Measurements from ENCODE around the gene PREP. TPM values are rescaled to one million over a fixed set of nuclear protein-coding genes. Genes with fewer than 3 reads are reported as not detected.
"Not testable (repeated sequence)": the region's sequence is repeated elsewhere in the genome, so short reads cannot be mapped to it uniquely, and the experiment has no call there.

Gene PREP
- total RNA-seq, 1 donor from 2014 or later = 14.0 TPM

- DNase-seq (ENCODE audit: low spot score) (no peak), ATAC-seq (no peak)
Measured at GRCh38 chr6:105348897-105349296, 54.0 kb downstream of the PREP start.

GRCh38 chr6:105346052-105346451 lies 56.8 kb downstream of the PREP start:
- no peak for ATAC-seq
- DNase-seq (ENCODE audit: low spot score) = no peak

DNA sequence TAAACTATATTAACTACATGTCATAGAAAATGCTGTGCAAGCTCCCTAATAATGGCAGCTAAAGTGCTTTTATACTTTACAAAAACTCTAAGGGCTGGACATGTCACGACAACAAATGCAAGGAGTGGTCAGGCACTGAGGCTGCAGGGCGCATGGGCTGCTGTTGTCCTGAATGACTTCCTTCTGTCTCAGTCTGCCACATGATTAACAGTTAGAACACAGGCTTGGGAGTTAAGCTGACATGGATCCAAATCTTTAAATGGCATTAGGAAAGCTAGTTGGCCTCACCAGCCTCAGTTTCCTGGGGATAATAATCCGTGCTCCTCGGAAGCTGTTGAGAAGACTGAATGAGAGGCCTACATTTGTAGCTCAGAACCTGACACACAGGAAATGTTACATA lies 57.4 kb downstream of the PREP start:
- ATAC-seq (no peak), DNase-seq (ENCODE audit: low spot score) (no peak)

GRCh38 chr6:105344881-105345370 lies 58.0 kb downstream of the PREP start:
- DNase-seq (ENCODE audit: low spot score) = no peak

GRCh38 chr6:105338350-105338983 lies 64.4 kb downstream of the PREP start:
- not testable (repeated sequence) for ATAC-seq; DNase-seq (ENCODE audit: low spot score)

More at GRCh38 chr6:105344881-105345370, 58.0 kb downstream of the PREP start:
- ATAC-seq = no peak

DNA sequence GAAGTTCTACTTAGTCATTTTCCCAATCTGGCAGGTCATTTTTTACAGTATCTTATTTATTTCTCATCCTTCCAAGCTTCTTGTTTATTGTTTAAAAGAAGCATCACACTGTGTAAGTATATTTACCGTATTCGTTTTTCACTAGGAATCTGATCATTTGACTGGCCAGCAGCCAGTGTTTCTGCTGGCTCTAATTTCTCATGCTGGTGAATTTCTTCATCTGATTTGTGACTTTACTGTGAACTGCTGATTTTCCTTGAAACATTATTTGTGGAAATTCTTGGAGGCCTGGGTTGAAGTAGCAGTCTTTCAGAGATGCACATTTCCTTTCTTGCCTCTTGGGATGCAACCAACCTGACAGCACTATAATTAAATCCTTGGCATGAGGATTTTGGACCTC lies 65.9 kb downstream of the PREP start:
- ATAC-seq (no peak), DNase-seq (ENCODE audit: low spot score) (no peak)

- no peak for ATAC-seq
- no peak for DNase-seq (ENCODE audit: low spot score)
Measured at GRCh38 chr6:105332576-105332975, 70.3 kb downstream of the PREP start.

- ATAC-seq = no peak
- no peak for DNase-seq (ENCODE audit: low spot score)
Measured at GRCh38 chr6:105331927-105332326, 71.0 kb downstream of the PREP start.

DNA sequence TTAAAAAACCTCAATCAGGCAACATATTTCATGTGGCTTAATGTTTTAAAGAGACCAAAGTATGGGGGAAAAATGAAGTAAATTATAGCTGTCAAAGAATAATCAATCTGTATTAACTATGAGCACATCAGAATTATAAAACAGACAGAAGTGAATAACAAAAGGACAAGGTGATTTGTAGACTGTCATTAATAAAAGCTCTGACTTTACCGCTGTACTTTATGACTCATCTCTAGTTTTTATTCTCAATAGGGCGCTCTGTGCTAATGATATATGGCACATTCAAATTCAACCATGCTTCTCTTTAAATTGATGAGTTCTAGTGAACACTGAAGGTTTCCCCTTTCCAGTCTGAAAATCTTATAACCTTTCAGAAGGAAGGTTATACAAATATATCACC lies 72.0 kb downstream of the PREP start:
- ATAC-seq (no peak), DNase-seq (ENCODE audit: low spot score) (no peak)

GRCh38 chr6:105330364-105330763 lies 72.5 kb downstream of the PREP start:
- no peak for ATAC-seq
- no peak for DNase-seq (ENCODE audit: low spot score)

DNA sequence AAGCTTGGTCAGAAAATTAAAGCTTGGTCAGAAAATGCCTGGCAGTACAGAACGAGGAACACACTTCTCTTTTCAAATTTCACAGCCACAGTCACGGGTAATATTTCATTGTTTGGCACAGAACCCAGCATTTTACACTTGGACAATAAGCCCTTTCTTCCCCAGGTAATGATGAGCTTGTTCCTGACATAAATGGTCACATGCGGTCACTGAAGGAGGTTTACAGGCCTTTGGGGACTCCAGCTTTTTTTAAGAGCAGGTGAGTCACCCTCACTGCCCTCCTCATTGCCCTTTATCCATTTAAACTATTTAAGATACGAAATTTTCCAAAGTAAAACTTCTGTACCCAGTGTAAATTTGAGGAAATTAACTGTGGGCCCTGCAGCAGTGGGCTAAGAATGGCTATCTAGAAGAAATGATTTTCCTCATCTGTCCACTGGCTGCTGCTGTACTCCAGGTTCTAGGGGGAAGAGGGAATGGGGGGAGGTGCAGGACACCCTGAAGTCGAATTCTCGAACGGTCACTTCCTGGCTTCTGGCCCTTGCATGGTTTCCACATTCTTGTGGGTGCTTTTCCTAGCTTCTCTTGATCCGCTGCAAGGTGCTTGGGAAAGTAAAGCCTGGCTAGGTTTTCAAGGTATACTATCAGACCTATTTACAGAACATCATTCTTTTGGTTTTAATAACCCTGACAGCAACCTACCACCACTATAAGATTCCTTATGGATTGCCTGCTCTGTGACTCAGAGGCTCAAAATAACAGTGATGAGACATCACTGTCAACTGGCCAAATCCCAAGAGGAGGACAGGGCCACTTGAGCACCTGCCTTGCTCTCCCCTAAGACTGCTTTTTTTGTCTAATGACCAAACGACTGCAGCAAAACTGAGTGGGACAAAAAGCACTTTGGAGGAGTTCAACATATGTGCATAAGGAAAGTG lies 75.8 kb downstream of the PREP start:
- no peak for ATAC-seq
- DNase-seq (ENCODE audit: low spot score) = no peak

DNA sequence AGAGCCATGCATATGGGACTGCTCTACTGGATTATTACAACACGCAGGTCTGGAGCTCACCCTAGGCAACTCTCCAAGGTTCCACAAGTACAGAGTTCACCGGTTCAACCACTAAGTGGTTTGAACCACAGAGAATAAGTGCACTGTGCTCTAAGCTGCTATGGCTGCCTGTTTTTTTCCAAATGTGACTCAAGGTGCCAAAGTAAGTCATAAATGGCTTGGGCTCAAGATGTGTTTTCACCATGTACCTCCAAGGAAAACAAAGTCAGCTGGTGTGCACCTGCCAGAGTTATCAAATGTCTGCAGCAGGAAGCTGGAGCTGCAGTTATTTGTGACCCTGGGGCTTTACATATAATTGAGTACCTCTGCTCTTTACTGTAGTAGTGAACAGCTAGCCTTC lies 76.7 kb downstream of the PREP start:
- peak; percentile 97 for ATAC-seq
- DNase-seq (ENCODE audit: low spot score) = peak; percentile 69

GRCh38 chr6:105324386-105324950 lies 78.4 kb downstream of the PREP start:
- DNase-seq (ENCODE audit: low spot score) (no peak), ATAC-seq (no peak)

- ATAC-seq (peak; percentile 37), DNase-seq (ENCODE audit: low spot score) (no peak)
Measured at GRCh38 chr6:105322499-105323225, 80.2 kb downstream of the PREP start.

DNA sequence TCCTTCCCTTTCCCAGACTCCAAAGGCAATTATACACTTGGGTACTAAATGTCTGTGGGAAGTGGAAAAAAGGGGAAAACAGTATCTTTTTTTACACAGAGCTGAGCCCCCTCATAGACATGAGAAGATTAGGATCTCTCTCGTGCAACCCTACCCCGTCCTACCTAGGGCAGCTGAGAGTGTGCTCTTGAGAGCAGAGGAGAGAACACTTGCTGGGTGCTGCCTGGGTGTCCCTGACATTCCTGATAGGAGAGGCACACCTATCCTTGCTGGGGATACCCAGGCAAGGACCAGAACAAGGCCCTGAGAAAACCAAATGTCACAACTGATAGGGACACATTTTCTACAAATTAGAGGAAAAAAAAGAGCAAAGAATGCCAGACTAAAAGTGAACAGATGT lies 81.2 kb downstream of the PREP start:
- ATAC-seq (no peak), DNase-seq (ENCODE audit: low spot score) (no peak)

DNA sequence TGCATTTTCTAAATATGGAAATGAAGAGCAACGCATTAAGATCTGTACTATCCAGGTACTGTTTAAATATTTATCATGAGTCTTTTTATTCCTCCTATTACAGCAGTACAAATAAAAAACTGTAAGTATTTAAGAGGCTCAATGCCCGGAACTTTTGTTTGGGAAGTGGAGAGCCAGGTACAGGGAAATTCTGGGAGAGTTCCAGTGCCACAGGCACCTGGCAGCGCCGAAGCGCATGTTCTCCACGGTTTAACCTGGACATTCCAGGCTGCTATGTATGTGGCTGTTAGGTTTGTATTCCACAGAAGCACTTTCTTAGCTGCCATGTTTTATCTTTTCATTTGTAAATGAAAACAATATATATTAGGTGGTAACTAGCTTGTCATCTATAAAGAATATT lies 81.7 kb downstream of the PREP start:
- ATAC-seq (peak; percentile 64), DNase-seq (ENCODE audit: low spot score) (no peak)

GRCh38 chr6:105320765-105321164 lies 82.1 kb downstream of the PREP start:
- ATAC-seq (no peak), DNase-seq (ENCODE audit: low spot score) (no peak)

DNA sequence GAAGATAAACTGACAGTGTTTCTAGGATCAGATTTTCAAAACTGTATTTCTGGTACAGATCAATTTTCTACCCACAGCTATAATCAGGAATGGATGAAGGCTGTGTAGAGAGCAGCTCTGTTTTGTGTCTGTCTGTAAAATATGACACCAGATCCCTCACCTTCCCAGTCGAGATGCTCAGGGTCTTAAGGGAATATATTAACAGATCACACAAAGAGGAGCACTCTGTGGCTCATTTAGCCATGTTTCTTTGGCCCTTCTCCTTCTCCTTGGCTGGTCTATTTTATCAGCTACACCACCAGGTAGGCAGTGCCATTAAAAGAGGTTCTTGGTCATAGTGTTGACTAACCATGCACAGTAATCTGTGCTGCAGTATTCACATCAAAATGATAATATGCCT lies 82.6 kb downstream of the PREP start:
- ATAC-seq = no peak

GRCh38 chr6:105319331-105319730 lies 83.6 kb downstream of the PREP start:
- DNase-seq (ENCODE audit: low spot score) (no peak), ATAC-seq (no peak)

More for the DNA sequence above, 82.6 kb downstream of the PREP start:
- no peak for DNase-seq (ENCODE audit: low spot score)

GRCh38 chr6:105318660-105319059 lies 84.2 kb downstream of the PREP start:
- no peak for ATAC-seq
- DNase-seq (ENCODE audit: low spot score) = no peak
